GM12891 (cell line): Measurements from ENCODE around the gene MATN3.

ENCODE experiments used
- DNase-seq: peaks from one replicate; pipeline ENCODE4 v3.0.0; 2011; ENCODE audit warnings: low spot score; ENCODE audit not compliant: insufficient read length
- FAIRE-seq: peaks from 2 replicates; lab custom pipeline; 2011; peaks lifted over from hg19 to GRCh38; lab: Jason Lieb, UNC
- PAX5 ChIP-seq: IDR thresholded peaks from 2 replicates; pipeline ENCODE4 v1.6.1; 2011; ENCODE audit warnings: low read length, moderate library complexity, mild to moderate bottlenecking; ENCODE audit not compliant: insufficient read depth, severe bottlenecking
- POLR2A ChIP-seq: IDR thresholded peaks from 2 replicates; pipeline ENCODE4 v1.6.1; 2011; ENCODE audit warnings: low read depth, low read length, control low read depth
- POLR2AphosphoS5 ChIP-seq: IDR thresholded peaks from 2 replicates; pipeline ENCODE4 v1.6.1; 2011; ENCODE audit warnings: low read depth, low read length, control low read depth
- POU2F2 ChIP-seq: IDR thresholded peaks from 2 replicates; pipeline ENCODE4 v1.6.1; 2011; ENCODE audit warnings: low read depth, mild to moderate bottlenecking, control low read depth, low read length, moderate library complexity
- SPI1 ChIP-seq: IDR thresholded peaks from 2 replicates; pipeline ENCODE4 v1.6.1; 2011; ENCODE audit warnings: low read depth, low read length, control low read depth
- TAF1 ChIP-seq: IDR thresholded peaks from 2 replicates; pipeline ENCODE4 v1.6.1; 2011; ENCODE audit warnings: low read depth, low read length, control low read depth

Gene MATN3

DNA sequence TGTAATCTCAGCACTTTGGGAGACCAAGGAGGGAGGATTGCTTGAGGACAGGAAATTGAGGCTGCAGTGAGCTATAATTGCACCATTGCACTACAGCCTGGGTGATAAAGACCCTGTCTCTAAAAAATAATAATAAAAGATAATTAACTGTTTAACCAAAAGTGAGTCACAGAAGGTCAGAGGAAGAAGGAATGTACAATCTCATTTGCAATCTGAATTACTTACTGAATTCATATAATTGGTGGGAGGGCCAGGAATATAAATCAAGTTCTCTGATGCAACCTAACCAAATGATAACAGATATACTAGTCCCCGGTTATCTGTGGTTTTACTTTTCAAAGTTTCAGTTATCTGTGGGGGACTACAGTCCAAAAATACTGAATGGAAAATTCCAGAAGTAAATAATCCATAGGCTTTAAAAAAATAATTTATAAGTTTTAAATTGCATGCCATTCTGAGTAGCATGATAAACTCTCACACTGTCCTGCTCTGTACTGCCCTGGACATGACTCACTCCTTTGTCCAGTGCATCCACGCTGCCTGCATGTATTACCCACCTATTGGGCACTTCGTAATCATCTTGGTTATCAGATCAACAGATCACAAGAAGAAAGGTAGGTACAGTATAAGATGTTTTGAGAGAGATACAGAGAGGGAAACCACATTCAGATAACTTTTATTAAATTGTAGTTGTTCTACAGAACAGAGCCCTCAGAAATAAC lies 12.8 kb upstream of the MATN3 start:
- no peak for DNase-seq
- FAIRE-seq, result no peak
- no peak for TF ChIP-seq POU2F2
- TF ChIP-seq PAX5, result no peak
- TF ChIP-seq TAF1, result no peak
- no peak for TF ChIP-seq POLR2A
- TF ChIP-seq SPI1, result no peak
- TF ChIP-seq POLR2AphosphoS5, result no peak

DNA sequence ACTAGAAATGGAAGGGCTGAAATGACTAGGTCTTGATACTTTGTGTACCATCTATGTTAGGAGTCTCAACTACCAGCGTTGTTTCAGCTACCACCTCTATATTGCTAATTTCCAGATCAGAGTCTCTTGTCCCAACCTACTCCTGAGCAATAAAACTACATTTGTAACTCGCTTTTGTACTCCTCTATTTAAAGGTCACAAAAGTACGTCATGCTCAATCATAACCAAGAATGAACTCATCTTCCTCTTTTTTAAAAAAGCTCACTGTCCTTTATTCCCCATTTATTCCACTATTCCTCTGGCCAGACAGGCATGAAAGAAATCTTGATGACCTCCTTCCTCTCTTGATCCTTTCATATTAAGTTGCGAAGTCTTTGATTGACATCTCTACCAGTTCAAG lies 11.2 kb upstream of the MATN3 start:
- TF ChIP-seq POU2F2, result no peak
- TF ChIP-seq POLR2AphosphoS5, result no peak
- no peak for TF ChIP-seq PAX5
- no peak for TF ChIP-seq POLR2A
- no peak for TF ChIP-seq SPI1
- no peak for TF ChIP-seq TAF1
- FAIRE-seq, result no peak
- DNase-seq, result no peak

DNA sequence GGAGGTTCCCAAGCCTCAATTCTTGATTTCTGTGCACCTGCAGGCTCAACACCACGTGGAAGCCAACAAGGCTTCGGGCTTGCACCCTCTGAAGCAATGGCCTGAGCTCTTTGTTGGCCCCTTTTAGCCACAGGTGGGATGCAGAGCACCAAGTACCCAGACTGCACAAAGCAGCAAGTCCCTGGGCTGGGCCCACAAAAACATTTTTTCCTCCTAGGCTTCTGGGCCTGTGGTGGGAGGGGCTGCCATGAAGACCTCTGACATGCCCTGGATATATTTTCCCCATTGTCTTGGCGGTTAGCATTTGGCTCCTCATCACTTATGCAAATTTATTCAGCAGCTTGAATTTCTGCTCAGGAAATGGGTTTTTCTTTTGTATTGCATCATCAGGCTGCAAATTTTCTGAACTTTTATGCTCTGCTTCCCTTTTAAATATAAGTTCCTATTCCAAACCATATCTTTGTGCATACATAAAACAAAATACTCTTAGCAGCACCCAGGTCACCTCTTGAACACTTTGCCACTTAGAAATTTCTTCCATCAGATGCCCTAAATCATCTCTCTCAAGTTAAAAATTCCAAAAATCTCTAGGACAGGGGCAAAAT lies 9.0 kb upstream of the MATN3 start:
- FAIRE-seq (no peak), DNase-seq (no peak)
- TF ChIP-seq POLR2A, result no peak
- no peak for TF ChIP-seq POLR2AphosphoS5
- TF ChIP-seq TAF1, result no peak
- no peak for TF ChIP-seq PAX5
- TF ChIP-seq POU2F2, result no peak
- TF ChIP-seq SPI1, result no peak

DNA sequence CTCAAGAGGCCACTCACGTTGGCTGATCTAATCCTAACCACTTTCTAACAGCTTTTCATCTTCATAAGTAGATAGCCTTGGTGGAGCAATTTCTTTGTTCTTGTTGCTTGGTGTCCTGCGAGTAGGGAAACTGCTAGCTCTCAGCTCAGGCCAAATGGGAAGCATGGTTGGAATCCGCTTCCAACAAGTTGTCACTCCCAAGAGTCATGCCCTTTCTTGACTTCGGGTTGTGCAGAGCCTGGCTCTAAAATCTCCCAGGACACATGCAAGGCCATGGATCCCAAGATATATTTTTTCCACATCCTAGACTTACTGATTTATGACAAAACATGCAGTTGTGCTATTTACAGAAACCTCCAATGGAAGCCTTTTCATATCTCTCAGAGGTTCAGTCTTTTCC lies 7.3 kb upstream of the MATN3 start:
- TF ChIP-seq SPI1 (no peak), POU2F2 (no peak), POLR2AphosphoS5 (no peak), TAF1 (no peak), POLR2A (no peak), PAX5 (no peak)
- FAIRE-seq, result no peak
- no peak for DNase-seq

DNA sequence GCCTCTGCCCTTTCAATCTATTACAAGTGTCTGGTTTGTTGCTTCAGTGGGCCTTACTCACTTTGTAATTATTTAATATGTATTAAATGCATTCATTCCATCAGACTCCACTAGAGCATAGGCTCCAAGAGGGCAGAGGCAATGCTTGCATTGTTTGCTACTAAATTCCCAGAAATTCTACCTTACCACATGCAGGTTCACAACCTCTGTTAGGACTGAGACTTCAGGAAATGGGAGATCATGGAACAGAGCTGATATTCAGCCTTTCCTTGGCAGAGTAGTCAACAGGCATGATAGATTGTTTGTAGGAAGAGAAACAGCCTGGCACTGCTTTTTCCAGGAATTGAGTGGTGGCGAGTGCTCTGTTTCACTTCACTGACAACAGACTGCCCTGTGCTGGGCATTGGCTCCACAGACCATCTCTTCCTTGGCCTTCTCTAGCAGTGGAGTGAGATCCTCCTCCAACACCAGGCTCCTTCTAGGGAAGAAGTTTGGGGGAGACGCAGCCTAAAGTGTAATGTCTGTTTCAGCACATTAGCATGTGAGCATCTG lies 6.2 kb upstream of the MATN3 start:
- FAIRE-seq, result no peak
- no peak for DNase-seq
- TF ChIP-seq POLR2AphosphoS5, result no peak
- TF ChIP-seq SPI1, result no peak
- no peak for TF ChIP-seq PAX5
- no peak for TF ChIP-seq POU2F2
- TF ChIP-seq POLR2A, result no peak
- no peak for TF ChIP-seq TAF1

DNA sequence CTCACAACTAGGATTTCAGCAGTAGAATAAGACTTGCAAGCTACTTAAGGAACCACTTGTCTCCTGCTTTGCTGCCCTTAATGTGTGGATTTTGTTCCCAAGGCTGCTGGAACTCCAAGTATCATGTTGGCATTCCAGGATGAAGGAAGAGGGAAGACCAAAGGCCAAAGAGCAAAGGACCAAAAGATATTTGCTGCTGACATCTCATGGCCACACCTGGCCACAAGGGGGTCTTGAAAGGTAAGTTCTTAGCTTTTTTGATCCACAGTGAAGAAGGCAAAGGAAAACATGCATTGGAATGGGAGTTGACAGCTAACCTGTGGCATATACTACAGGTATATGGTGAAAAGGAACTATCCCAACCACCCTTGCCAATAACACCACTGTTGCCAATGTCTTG lies 3.9 kb upstream of the MATN3 start:
- FAIRE-seq (no peak), DNase-seq (no peak)
- TF ChIP-seq POLR2A (no peak), POLR2AphosphoS5 (no peak), POU2F2 (no peak), TAF1 (no peak), SPI1 (no peak), PAX5 (no peak)

DNA sequence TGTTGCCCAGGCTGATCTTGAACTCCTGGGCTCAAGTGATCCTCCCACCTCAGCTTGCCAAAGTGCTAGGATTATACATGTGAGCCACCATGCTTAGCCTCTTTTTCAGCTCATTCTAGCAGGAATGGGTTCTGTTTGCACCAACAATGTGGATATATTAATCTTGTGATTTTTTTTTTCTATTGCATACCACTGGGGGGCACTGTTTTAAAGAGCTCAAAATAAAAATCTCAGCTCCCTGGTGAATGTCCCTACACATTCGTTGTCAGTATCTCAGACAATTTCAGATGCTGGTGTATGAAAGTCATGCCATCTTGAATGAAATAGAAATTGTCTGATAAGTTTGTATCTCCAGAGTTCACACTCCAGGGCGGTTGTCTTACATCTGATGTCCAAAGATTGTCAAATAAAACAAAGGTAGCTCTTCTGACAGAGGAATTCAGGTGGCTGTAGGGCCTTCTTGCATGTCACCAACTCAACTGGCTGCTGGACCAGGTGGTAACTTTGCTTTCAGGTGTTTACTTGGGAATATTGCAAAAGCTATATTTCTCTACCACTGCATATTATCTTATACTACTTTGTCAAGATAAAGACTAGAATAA lies 3.1 kb upstream of the MATN3 start:
- TF ChIP-seq POLR2A (no peak), POU2F2 (no peak), POLR2AphosphoS5 (no peak)
- FAIRE-seq (peak; percentile 47), DNase-seq (peak; percentile 24)

DNA sequence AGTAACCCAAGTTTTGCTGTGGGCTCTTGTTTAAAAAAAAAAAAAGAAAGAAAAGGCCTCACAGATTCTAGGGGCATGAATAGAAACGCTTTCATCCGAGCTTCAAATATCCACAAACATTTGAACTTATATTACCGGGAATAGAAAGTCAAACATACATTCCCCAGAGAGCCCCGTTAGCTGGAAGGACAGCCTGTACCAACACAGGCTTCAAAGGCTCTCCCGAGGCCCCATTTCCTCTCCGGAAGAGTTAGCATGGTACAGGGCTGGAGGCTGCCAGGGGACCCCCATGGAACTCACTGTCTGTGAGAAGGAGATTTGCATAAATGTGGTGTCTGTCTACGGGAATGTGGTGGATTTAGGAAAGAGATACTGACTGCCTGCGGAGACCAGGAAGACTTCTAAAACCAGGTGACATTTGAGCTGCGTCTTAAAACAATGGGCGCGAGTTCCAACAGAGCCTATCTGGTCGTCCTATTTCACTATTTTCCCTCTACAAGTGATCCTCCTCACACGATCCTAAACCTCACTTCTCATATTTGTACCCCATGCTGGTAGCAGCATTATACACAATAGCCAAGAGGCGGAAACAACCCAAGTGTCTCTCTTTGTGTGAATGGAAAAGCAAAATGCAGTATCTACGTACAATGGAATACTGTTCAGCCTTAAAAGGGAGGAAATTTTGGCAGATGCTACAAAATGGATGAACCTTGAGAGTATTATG lies 820 bp upstream of the MATN3 start:
- TF ChIP-seq POLR2A, result no peak
- no peak for TF ChIP-seq SPI1
- TF ChIP-seq PAX5, result no peak
- TF ChIP-seq POLR2AphosphoS5, result no peak
- TF ChIP-seq TAF1, result no peak
- no peak for TF ChIP-seq POU2F2
- DNase-seq, result no peak
- FAIRE-seq, result no peak

DNA sequence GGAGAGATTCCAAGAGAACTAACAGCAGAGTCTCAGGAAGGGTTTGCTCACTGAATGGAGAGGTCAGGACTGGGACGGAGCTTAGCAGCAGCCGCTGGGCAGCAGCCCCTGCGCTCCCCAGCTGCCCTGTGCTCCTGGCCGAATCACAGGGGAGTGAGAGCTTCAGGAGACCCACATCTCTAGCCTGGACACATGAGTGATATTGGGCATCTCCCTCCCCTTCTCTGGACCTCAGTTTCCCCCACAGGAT lies 511 bp downstream of the MATN3 start:
- FAIRE-seq, result no peak
- no peak for DNase-seq
- TF ChIP-seq POU2F2, result no peak
- TF ChIP-seq TAF1, result no peak
- TF ChIP-seq PAX5, result no peak
- TF ChIP-seq POLR2AphosphoS5, result no peak
- TF ChIP-seq POLR2A, result no peak
- TF ChIP-seq SPI1, result no peak
